Loucy (cell line): Measurements from ENCODE around the gene SCAMP2.

ENCODE experiments used
- H2AFZ ChIP-seq: fragments of 200-600 bp; sonication (generic); 2 replicates; pipeline ENCODE4 v1.6.0; 2016; ENCODE audit warnings: antibody characterized with exemption, mild to moderate bottlenecking, low read length, moderate library complexity
- H3F3A ChIP-seq: fragments of 200-600 bp; 2 replicates; pipeline ENCODE4 v1.6.0; 2016; ENCODE audit warnings: antibody characterized with exemption, low read depth, mild to moderate bottlenecking
- H3K27me3 ChIP-seq: fragments of 200-600 bp; sonication (generic); 2 replicates; pipeline ENCODE4 v1.6.1; 2014; ENCODE audit warnings: low read length, mild to moderate bottlenecking; ENCODE audit not compliant: insufficient read depth, poor library complexity, severe bottlenecking
- H3K36me3 ChIP-seq: fragments of 200-600 bp; sonication (generic); 2 replicates; pipeline ENCODE4 v1.6.1; 2016; ENCODE audit warnings: low read length; ENCODE audit not compliant: insufficient read depth
- H3K4me1 ChIP-seq: fragments of 200-600 bp; sonication (generic); 2 replicates; pipeline ENCODE4 v1.5.1; 2014; ENCODE audit warnings: low read length, mild to moderate bottlenecking; ENCODE audit not compliant: insufficient read depth, poor library complexity, severe bottlenecking
- H3K4me2 ChIP-seq: fragments of 200-600 bp; sonication (generic); 2 replicates; pipeline ENCODE4 v1.6.0; 2014; ENCODE audit warnings: antibody characterized with exemption, low read length, low read depth, mild to moderate bottlenecking; ENCODE audit not compliant: poor library complexity, severe bottlenecking
- H3K4me3 ChIP-seq: fragments of 200-600 bp; sonication (generic); 2 replicates; pipeline ENCODE4 v1.5.1; 2014; ENCODE audit warnings: low read length, mild to moderate bottlenecking, mixed read lengths; ENCODE audit not compliant: poor library complexity, severe bottlenecking
- H3K79me2 ChIP-seq: fragments of 200-600 bp; sonication (generic); 2 replicates; pipeline ENCODE4 v1.6.1; 2014; ENCODE audit warnings: low read length; ENCODE audit not compliant: insufficient read depth
- H3K9ac ChIP-seq: fragments of 200-600 bp; sonication (generic); 2 replicates; pipeline ENCODE4 v1.6.0; 2014; ENCODE audit warnings: mild to moderate bottlenecking, low read depth, low read length, moderate library complexity; ENCODE audit not compliant: poor library complexity, severe bottlenecking
- H3K9me2 ChIP-seq: fragments of 200-600 bp; sonication (generic); replicated peaks from 2 replicates; pipeline ENCODE4 v1.6.1; 2016; ENCODE audit warnings: low read depth, low read length, mixed read lengths
- H3K9me3 ChIP-seq: fragments of 200-600 bp; sonication (generic); 2 replicates; pipeline ENCODE4 v1.6.1; 2014; ENCODE audit warnings: mild to moderate bottlenecking, antibody characterized with exemption, low read length, low read depth; ENCODE audit not compliant: insufficient read depth
- H4K20me1 ChIP-seq: fragments of 200-600 bp; sonication (generic); 2 replicates; pipeline ENCODE4 v1.6.0; 2014; ENCODE audit warnings: antibody characterized with exemption, low read length, mild to moderate bottlenecking; ENCODE audit not compliant: insufficient read depth, poor library complexity, severe bottlenecking
- CTCF ChIP-seq: fragments of 200-600 bp; sonication (generic); conservative IDR thresholded peaks from 2 replicates; pipeline ENCODE4 v1.5.1; 2014; ENCODE audit warnings: mild to moderate bottlenecking, antibody characterized with exemption, low read length
- EZH2phosphoT487 ChIP-seq: fragments of 200-600 bp; IDR thresholded peaks from 2 replicates; pipeline ENCODE4 v1.6.1; 2018; ENCODE audit warnings: antibody characterized with exemption, mild to moderate bottlenecking, moderate library complexity, borderline replicate concordance

The SCAMP2 gene

GRCh38 chr15:74807282-74807681 lies 65.9 kb downstream of the SCAMP2 start:
- Histone ChIP-seq H3K4me3 (no peak overlapping the region), H3K27me3 (no peaks in the 10 kb centered on the region), H3K9me2 (no peaks in the 10 kb centered on the region), H3F3A (peaks cover 3% of the 10 kb centered on the region; the same call in 1 of the 2 replicates), H3K9me3 (no peaks in the 10 kb centered on the region), H4K20me1 (no peaks in the 10 kb centered on the region), H3K79me2 (no peaks in the 10 kb centered on the region), H2AFZ (no peak overlapping the region), H3K9ac (no peak overlapping the region), H3K36me3 (peaks cover 27% of the 10 kb centered on the region; the same call in 1 of the 2 replicates), H3K4me1 (no peaks in the 10 kb centered on the region), H3K4me2 (no peak overlapping the region)
- TF ChIP-seq EZH2phosphoT487 (no peak), CTCF (no peak)

GRCh38 chr15:74804935-74805334 lies 68.2 kb downstream of the SCAMP2 start:
- H3K79me2 ChIP-seq, result no peaks in the 10 kb centered on the region
- no peaks in the 10 kb centered on the region for H3K9me2 ChIP-seq
- no peaks in the 10 kb centered on the region for H3K4me1 ChIP-seq
- H3K4me3 ChIP-seq, result no peak overlapping the region
- H3K27me3 ChIP-seq, result no peaks in the 10 kb centered on the region
- H3K9me3 ChIP-seq, result no peaks in the 10 kb centered on the region
- no peak overlapping the region for H3K4me2 ChIP-seq
- H3K36me3 ChIP-seq, result peaks cover 48% of the 10 kb centered on the region; the same call in 1 of the 2 replicates
- H3K9ac ChIP-seq, result no peak overlapping the region
- TF ChIP-seq CTCF (no peak), EZH2phosphoT487 (no peak)
- H2AFZ ChIP-seq, result no peak overlapping the region
- H4K20me1 ChIP-seq, result peaks cover 6% of the 10 kb centered on the region
- peaks cover 3% of the 10 kb centered on the region; the same call in 1 of the 2 replicates for H3F3A ChIP-seq

- TF ChIP-seq CTCF (no peak), EZH2phosphoT487 (no peak)
- Histone ChIP-seq H3K9me3 (no peaks in the 10 kb centered on the region), H4K20me1 (peaks cover 18% of the 10 kb centered on the region)
Measured at GRCh38 chr15:74802862-74803447, 70.2 kb downstream of the SCAMP2 start.

More at GRCh38 chr15:74802862-74803447, 70.2 kb downstream of the SCAMP2 start:
- H3K36me3 ChIP-seq, result peaks cover 68% of the 10 kb centered on the region; the same call in 1 of the 2 replicates
- peaks cover 3% of the 10 kb centered on the region; the same call in 1 of the 2 replicates for H3F3A ChIP-seq
- H3K27me3 ChIP-seq, result no peaks in the 10 kb centered on the region
- no peak overlapping the region for H2AFZ ChIP-seq
- H3K4me3 ChIP-seq, result no peak overlapping the region
- peaks cover 6% of the 10 kb centered on the region; the same call in 1 of the 2 replicates for H3K79me2 ChIP-seq
- no peak overlapping the region for H3K4me2 ChIP-seq
- no peaks in the 10 kb centered on the region for H3K4me1 ChIP-seq
- no peak overlapping the region for H3K9ac ChIP-seq
- no peaks in the 10 kb centered on the region for H3K9me2 ChIP-seq
